Left lung (tissue), 10 donors: Measurements from ENCODE around the gene PMF1. TPM values are rescaled to one million over a fixed set of nuclear protein-coding genes. Genes with fewer than 3 reads are reported as not detected.

Source experiments
- ATAC-seq: fragments of 200-7000 bp; cut with Tn5 transposase; one replicate; pipeline ENCODE4 v1.9.1; 2020; ENCODE audit warnings: moderate library complexity
- DNase-seq, 4 donors: peaks; one replicate each; pipeline ENCODE4 v3.0.0-alpha.2; 2013 to 2020
- H3K27ac ChIP-seq, 2 donors: fragments of 200-600 bp; sonication (generic) in 1 of 2; one replicate each; pipeline versions ENCODE4 v1.5.0 to v1.8.0; 2020 to 2021
- H3K27me3 ChIP-seq, 2 donors: fragments of 200-600 bp; sonication (generic) in 1 of 2; one replicate each; pipeline versions ENCODE4 v1.5.0 to v1.8.0; 2020 to 2021
- H3K36me3 ChIP-seq, 2 donors: fragments of 200-600 bp; sonication (generic) in 1 of 2; one replicate each; pipeline versions ENCODE4 v1.5.0 to v1.8.0; 2020 to 2021
- H3K4me1 ChIP-seq, 2 donors: fragments of 200-600 bp; one replicate each; pipeline ENCODE4 v1.8.0; 2021
- H3K4me3 ChIP-seq, 2 donors: fragments of 200-600 bp; sonication (generic) in 1 of 2; one replicate each; pipeline versions ENCODE4 v1.5.0 to v1.8.0; 2020 to 2021; ENCODE audit warnings: mild to moderate bottlenecking in 1 of 2
- H3K9me3 ChIP-seq, 2 donors: fragments of 200-600 bp; sonication (generic) in 1 of 2; one replicate each; pipeline versions ENCODE4 v1.5.0 to v1.8.0; 2020 to 2021
- CTCF ChIP-seq, 2 donors: fragments of 200-600 bp; sonication (generic) in 1 of 2; IDR thresholded peaks; one replicate each; pipeline versions ENCODE4 v1.5.0 to v1.8.0; 2021; ENCODE audit warnings: antibody characterized with exemption in 2 of 2
- intact Hi-C, 2 donors: fragments of 100-400 bp; cut with DNase I; formaldehyde crosslinking; loops; one replicate each; pipeline versions ENCODE4 v1.11.2 to v1.14.2; 2022
- polyA plus RNA-seq, 6 donors: library from polyadenylated mRNA; unstranded; fragments of 120-200 nt; gene quantifications; one replicate each; pipeline ENCODE4 v1.2.1, GENCODE V29; 2013; ENCODE audit not compliant: insufficient read length in 6 of 6
- total RNA-seq, 2 donors: library from RNA; stranded (reverse); fragmentation: NEBNext Ultra II Directional; extraction: Animal tissue kit (Norgen Biotek cat#: 25700); gene quantifications; one replicate each; pipeline ENCODE4 v1.2.1, GENCODE V29; 2021
- donor health status: DM: no; HTN: yes; CAD: no.
- donor health status: DM: no; HTN: no; CAD: no.

PMF1 gene
- total and polyA plus RNA-seq, 8 donors, result 40.1 to 91.5 (median 78.0) TPM

GRCh38 chr1:156247460-156248322 is 34.9 kb downstream of the PMF1 start, which contains the start of gene PAQR6:
Gene PAQR6 (minus strand): TSS chr1:156248056. CDS start chr1:156246731, 1,325 bp downstream.
- DNase-seq (peak in 1 of 4 donors; percentile 20), ATAC-seq (peak; percentile 45)
- Histone ChIP-seq H3K4me1 (peaks cover 8 to 32% of the 10 kb centered on the region in 2 donors), H3K27ac (no peak within 1 kb of the TSS), H3K4me3 (no peak within 1 kb of the TSS), H3K36me3 (peaks cover 4 to 40% of the 10 kb centered on the region in 2 donors), H3K27me3 (peaks cover 0 to 25% of the 10 kb centered on the region in 2 donors), H3K9me3 (no peaks in the 10 kb centered on the region)
- intact Hi-C loops, result no loop called here
- TF ChIP-seq CTCF (IDR thresholded peaks at IDR 0.05), result no peak

- no peak for TF ChIP-seq CTCF (IDR thresholded peaks at IDR 0.05)
- peaks cover 0 to 25% of the 10 kb centered on the region in 2 donors for H3K27me3 ChIP-seq
- no peak overlapping the region for H3K4me3 ChIP-seq
- intact Hi-C loops, result no loop called here
- DNase-seq (no peak), ATAC-seq (no peak)
- H3K27ac ChIP-seq, result no peak overlapping the region
- peaks cover 4 to 46% of the 10 kb centered on the region in 2 donors for H3K36me3 ChIP-seq
- peaks cover 8 to 32% of the 10 kb centered on the region in 2 donors for H3K4me1 ChIP-seq
- H3K9me3 ChIP-seq, result no peaks in the 10 kb centered on the region
Measured at GRCh38 chr1:156248323-156248683, 35.5 kb downstream of the PMF1 start.

- no peak overlapping the region for H3K27ac ChIP-seq
- DNase-seq (no peak), ATAC-seq (no peak)
- H3K27me3 ChIP-seq, result peaks cover 0 to 23% of the 10 kb centered on the region in 2 donors
- peaks cover 4 to 59% of the 10 kb centered on the region in 2 donors for H3K36me3 ChIP-seq
- no peaks in the 10 kb centered on the region for H3K9me3 ChIP-seq
- no peak overlapping the region for H3K4me3 ChIP-seq
- peaks cover 8 to 32% of the 10 kb centered on the region in 2 donors for H3K4me1 ChIP-seq
- intact Hi-C loops, result no loop called here
- TF ChIP-seq CTCF (IDR thresholded peaks at IDR 0.05), result no peak
Measured at GRCh38 chr1:156249593-156249992, 36.8 kb downstream of the PMF1 start.

GRCh38 chr1:156251527-156251926 is 38.7 kb downstream of the PMF1 start:
- Histone ChIP-seq H3K27me3 (peaks cover 0 to 4% of the 10 kb centered on the region in 2 donors), H3K4me3 (no peak overlapping the region), H3K27ac (no peak overlapping the region), H3K9me3 (no peaks in the 10 kb centered on the region), H3K4me1 (peaks cover 0 to 14% of the 10 kb centered on the region in 2 donors), H3K36me3 (peaks cover 4 to 79% of the 10 kb centered on the region in 2 donors)
- intact Hi-C loops, result no loop called here
- no peak for TF ChIP-seq CTCF (IDR thresholded peaks at IDR 0.05)
- DNase-seq, result no peak
- no peak for ATAC-seq

GRCh38 chr1:156253634-156254033 is 40.8 kb downstream of the PMF1 start:
- no peaks in the 10 kb centered on the region for H3K27me3 ChIP-seq
- H3K4me3 ChIP-seq, result no peak overlapping the region
- ATAC-seq (no peak), DNase-seq (no peak)
- no peak for TF ChIP-seq CTCF (IDR thresholded peaks at IDR 0.05)
- no peak overlapping the region for H3K27ac ChIP-seq
- no peaks in the 10 kb centered on the region for H3K4me1 ChIP-seq
- no peaks in the 10 kb centered on the region for H3K9me3 ChIP-seq
- intact Hi-C loops, result no loop called here
- peaks cover 4 to 100% of the 10 kb centered on the region in 2 donors for H3K36me3 ChIP-seq
